ENCODE results near the gene TRIM32. TPM values are rescaled to one million over a fixed set of nuclear protein-coding genes. Genes with fewer than 3 reads are reported as not detected.
A peak's percentile ranks its signal among the peaks of the same experiment; 100 is the strongest.

TRIM32 gene
- total RNA-seq, 3 donors from 2014 or later = 11.8 to 21.5 (median 20.0) TPM

- DNase-seq (no peak), ATAC-seq (no peak)
- no peak for TF ChIP-seq CTCF (IDR thresholded peaks at IDR 0.05)
- intact Hi-C loops (cut with DNase I, micrococcal nuclease) = no loop called here
- Histone ChIP-seq H3K4me1 (ENCODE audit: low read depth) (peaks cover 10% of the 10 kb centered on the region), H3K36me3 (ENCODE audit: low read depth) (no peaks in the 10 kb centered on the region), H3K4me3 (no peak overlapping the region), H3K9me3 (no peaks in the 10 kb centered on the region)
Measured at GRCh38 chr9:116683535-116683934, 3.6 kb upstream of the TRIM32 start.

- DNase-seq = no peak
- Histone ChIP-seq H3K36me3 (ENCODE audit: low read depth) (no peaks in the 10 kb centered on the region), H3K4me1 (ENCODE audit: low read depth) (peaks cover 26% of the 10 kb centered on the region), H3K4me3 (no peak overlapping the region), H3K9me3 (no peaks in the 10 kb centered on the region)
- ATAC-seq = no peak
- intact Hi-C loops (cut with DNase I, micrococcal nuclease) = no loop called here
- no peak for TF ChIP-seq CTCF (IDR thresholded peaks at IDR 0.05)
Measured at GRCh38 chr9:116685166-116685565, 1.9 kb upstream of the TRIM32 start.

GRCh38 chr9:116686135-116686534, 970 bp upstream of the TRIM32 start:
- H3K9me3 ChIP-seq = no peaks in the 10 kb centered on the region
- H3K36me3 ChIP-seq (ENCODE audit: low read depth) = no peaks in the 10 kb centered on the region
- H3K4me3 ChIP-seq = no peak overlapping the region
- no peak for TF ChIP-seq CTCF (IDR thresholded peaks at IDR 0.05)
- DNase-seq (no peak), ATAC-seq (no peak)
- peaks cover 27% of the 10 kb centered on the region for H3K4me1 ChIP-seq (ENCODE audit: low read depth)
- intact Hi-C loops (cut with DNase I, micrococcal nuclease) = no loop called here

- TF ChIP-seq CTCF (IDR thresholded peaks at IDR 0.05) = no peak
- H3K9me3 ChIP-seq = no peaks in the 10 kb centered on the region
- peak; percentile 42 for ATAC-seq
Measured at GRCh38 chr9:116686693-116687073, 422 bp upstream of the TRIM32 start.

GRCh38 chr9:116687754-116688135, 640 bp downstream of the TRIM32 start:
- no peaks in the 10 kb centered on the region for H3K9me3 ChIP-seq
- peak; percentile 16 for ATAC-seq
- H3K4me3 ChIP-seq = peak overlapping the region; percentile 48
- peaks cover 37% of the 10 kb centered on the region for H3K4me1 ChIP-seq (ENCODE audit: low read depth)
- intact Hi-C loops (cut with DNase I, micrococcal nuclease) = no loop called here
- H3K36me3 ChIP-seq (ENCODE audit: low read depth) = no peaks in the 10 kb centered on the region
- DNase-seq = no peak
- no peak for TF ChIP-seq CTCF (IDR thresholded peaks at IDR 0.05)

More at GRCh38 chr9:116686693-116687073, 422 bp upstream of the TRIM32 start:
- intact Hi-C loops (cut with DNase I, micrococcal nuclease) = no loop called here
- DNase-seq = peak in 1 of 3 donors; percentile 30
- H3K4me3 ChIP-seq = peak overlapping the region; percentile 48
- no peaks in the 10 kb centered on the region for H3K36me3 ChIP-seq (ENCODE audit: low read depth)
- peaks cover 27% of the 10 kb centered on the region for H3K4me1 ChIP-seq (ENCODE audit: low read depth)
